ENCODE data around the gene CFAP53. TPM values are rescaled to one million over a fixed set of nuclear protein-coding genes. Genes with fewer than 3 reads are reported as not detected.

Gene CFAP53
- polyA plus RNA-seq, 2 of the 4 experiments (the other 2 are of a cell fraction): 0.54 to 0.66 TPM

GRCh38 chr18:50199346-50199855, 66.9 kb downstream of the CFAP53 start:
- no peaks in the 10 kb centered on the region for H3K4me1 ChIP-seq
- ATAC-seq (no peak), DNase-seq (ENCODE audit: low read depth in 1 of 2, low spot score in 1 of 2) (no peak), FAIRE-seq (no peak)
- 6% methylated on average over 5 of the region's 5 CpGs for WGBS (ENCODE audit: missing lambda C conversion rate)
- POLR2A ChIA-PET: no interaction called here
- no peak overlapping the region for H3K4me2 ChIP-seq
- TF ChIP-seq GATA3 (IDR thresholded peaks at IDR 0.05; ENCODE audit: borderline replicate concordance): no peak
- TF ChIP-seq E2F6 (IDR thresholded peaks at IDR 0.05; ENCODE audit: borderline replicate concordance, low read depth): no peak
- TF ChIP-seq ESRRA (IDR thresholded peaks at IDR 0.05; ENCODE audit: borderline replicate concordance, low read length): no peak
- TF ChIP-seq MAZ (IDR thresholded peaks at IDR 0.05; ENCODE audit: borderline replicate concordance, low read depth, low read length): no peak
- TF ChIP-seq RNF2 (IDR thresholded peaks at IDR 0.05; ENCODE audit: borderline replicate concordance, low read depth): no peak
- TF ChIP-seq MAFK (IDR thresholded peaks at IDR 0.05; ENCODE audit: partially characterized antibody): no peak
- no peak overlapping the region for H3K4me3 ChIP-seq
- CTCF ChIA-PET: no interaction called here
- no peak overlapping the region for H3K27ac ChIP-seq
- no peaks in the 10 kb centered on the region for H3K9me3 ChIP-seq

- no peak overlapping the region for H3K4me2 ChIP-seq
Observed at GRCh38 chr18:50196261-50196660, 70.0 kb downstream of the CFAP53 start.

GRCh38 chr18:50195689-50196088, 70.6 kb downstream of the CFAP53 start:
- no peak for ATAC-seq
- ChIA-PET CTCF (interaction anchor here (0.6 to 2.3 kb wide), 7 partner anchors 9 to 251 kb away, joined by 3 to 14 read pairs (median 5); no protein-coding TSS in a partner anchor), POLR2A (no interaction called here)
- TF ChIP-seq KDM5A (IDR thresholded peaks at IDR 0.05) (no peak), NR3C1 (IDR thresholded peaks at IDR 0.05) (no peak), RAD21 (conservative IDR thresholded peaks at IDR 0.05 in 1 of 2, IDR thresholded peaks at IDR 0.05 in 1 of 2) (no peak), CTCF (IDR thresholded peaks at IDR 0.05) (no peak), BCL3 (IDR thresholded peaks at IDR 0.05) (no peak), ZC3H11A (IDR thresholded peaks at IDR 0.05) (no peak), ATOH8 (CRISPR knock-in tag; IDR thresholded peaks at IDR 0.05; ENCODE audit: low read depth) (no peak), PBX3 (IDR thresholded peaks at IDR 0.05) (no peak), ZFP36 (IDR thresholded peaks at IDR 0.05; ENCODE audit: borderline replicate concordance, partially characterized antibody) (no peak), PHF8 (IDR thresholded peaks at IDR 0.05; ENCODE audit: borderline replicate concordance, low read depth) (no peak), EHF (CRISPR knock-in tag; IDR thresholded peaks at IDR 0.05) (no peak), NPAS2 (CRISPR knock-in tag; IDR thresholded peaks at IDR 0.05; ENCODE audit: borderline replicate concordance) (no peak), CEBPB (IDR thresholded peaks at IDR 0.05) (no peak), SREBF2 (IDR thresholded peaks at IDR 0.05) (no peak), NFE2L2 (conservative IDR thresholded peaks at IDR 0.05; ENCODE audit: low read length) (no peak)
- 19% methylated on average over 10 of the region's 10 CpGs for WGBS (ENCODE audit: missing lambda C conversion rate)
- FAIRE-seq: no peak
- Histone ChIP-seq H3K4me2 (peak overlapping the region; percentile 92; the same call in 2 of the 3 replicates), H3K4me3 (no peak overlapping the region; the same call in 2 of the 3 replicates), H3K4me1 (no peaks in the 10 kb centered on the region), H3K9me3 (no peaks in the 10 kb centered on the region), H3K27ac (no peak overlapping the region)
- DNase-seq (ENCODE audit: low read depth in 1 of 2, low spot score in 1 of 2): no peak

More at GRCh38 chr18:50196261-50196660, 70.0 kb downstream of the CFAP53 start:
- ChIA-PET CTCF (interaction anchor here (0.6 to 2.3 kb wide), 6 partner anchors 8 to 252 kb away, joined by 3 to 14 read pairs (median 4); no protein-coding TSS in a partner anchor), POLR2A (no interaction called here)
- Histone ChIP-seq H3K9me3 (no peaks in the 10 kb centered on the region), H3K4me1 (no peaks in the 10 kb centered on the region), H3K27ac (no peak overlapping the region), H3K4me3 (no peak overlapping the region)
- 25% methylated on average over 3 of the region's 3 CpGs for WGBS (ENCODE audit: missing lambda C conversion rate)
- TF ChIP-seq RNF2 (IDR thresholded peaks at IDR 0.05; ENCODE audit: borderline replicate concordance, low read depth) (no peak), FOSL2 (IDR thresholded peaks at IDR 0.05) (no peak), FOSL2 (CRISPR knock-in tag; IDR thresholded peaks at IDR 0.05) (no peak), HOXB5 (CRISPR knock-in tag; IDR thresholded peaks at IDR 0.05) (no peak), RAD21 (conservative IDR thresholded peaks at IDR 0.05 in 1 of 2, IDR thresholded peaks at IDR 0.05 in 1 of 2) (no peak), ZNF302 (CRISPR knock-in tag; IDR thresholded peaks at IDR 0.05) (no peak), HDAC2 (IDR thresholded peaks at IDR 0.05) (no peak)
- ATAC-seq: no peak
- no peak for FAIRE-seq
- DNase-seq (ENCODE audit: low read depth in 1 of 2, low spot score in 1 of 2): no peak
